ENCODE measurements around the gene PCK2. TPM values are rescaled to one million over a fixed set of nuclear protein-coding genes. Genes with fewer than 3 reads are reported as not detected.

The PCK2 gene
- total and polyA plus RNA-seq, 2 of the 13 experiments (the other 11 are each of a cell fraction or from before 2014, with no cell fraction given): 129 to 272 TPM

DNA sequence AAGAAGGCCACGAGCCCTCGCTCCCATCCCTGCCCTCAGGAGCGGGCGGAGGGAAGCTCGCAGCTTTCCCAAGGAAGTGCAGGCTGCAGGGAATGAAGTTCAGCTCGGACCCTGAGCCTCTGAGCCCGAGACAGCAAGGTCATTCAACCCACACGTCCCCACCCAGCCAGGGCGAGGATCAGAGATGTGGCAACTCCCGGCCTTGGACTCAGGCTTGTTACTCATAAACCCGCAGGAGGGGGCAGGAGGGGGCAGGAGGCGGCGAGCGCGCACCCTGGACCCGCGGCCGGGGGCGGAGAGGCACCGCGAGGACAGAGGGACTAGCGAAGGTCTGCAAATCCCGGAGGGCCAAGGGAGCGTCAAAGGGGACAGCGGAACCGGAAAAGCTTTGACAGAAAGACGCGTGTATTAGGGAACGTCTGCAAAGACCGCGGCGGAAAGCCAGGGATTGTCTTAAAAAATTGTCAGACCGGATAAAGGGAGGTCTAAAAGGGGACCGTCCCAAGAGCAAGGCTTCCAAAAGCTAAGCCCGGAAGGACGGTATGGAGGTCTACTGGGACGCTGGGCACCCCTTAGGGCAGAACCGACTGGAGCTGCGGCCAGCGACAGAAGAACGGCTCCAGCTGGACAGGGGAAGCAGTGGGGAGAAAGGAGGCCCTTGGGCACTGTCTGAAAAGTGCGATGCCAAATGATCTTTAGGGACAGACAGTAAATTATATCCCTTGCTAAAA, 19.9 kb downstream of the PCK2 start:
- H3K4me1 ChIP-seq (ENCODE audit: insufficient read depth, low read length): peaks cover 57% of the 10 kb centered on the region
- peaks cover 33% of the 10 kb centered on the region for H3K79me2 ChIP-seq (ENCODE audit: insufficient read depth, low read length)
- in situ Hi-C loops (cut with HindIII; ENCODE audit: extremely low pct_ligation_motif_present, low pct_unique_long_range_greater_than_20kb): loop anchor here (25.0 kb wide), 1 partner anchor 1527 kb away; the partner anchor contains the start of genes ABHD4 and DAD1
- TSS peak; percentile 50 for BruUV-seq (replicated peaks)
- H3K4me3 ChIP-seq (replicated peaks in 1 of 3; ENCODE audit: insufficient read depth in 1 of 3, low read depth in 2 of 3, low read length in 3 of 3): peak overlapping the region; percentile 66 to 96 (median 85)
- POLR2A ChIA-PET: interaction anchor here (0.7 to 15.5 kb wide), 77 partner anchors 11 to 1348 kb away, joined by 3 to 977 read pairs (median 7); partner anchors contain the start of genes ACIN1, AP1G2, BCL2L2 and C14orf119
- H3K9me3 ChIP-seq (ENCODE audit: low read length): no peaks in the 10 kb centered on the region
- H3K9ac ChIP-seq (ENCODE audit: insufficient read depth, low read depth, low read length): peak overlapping the region; percentile 99
- H3K27ac ChIP-seq (ENCODE audit: extremely low read length, insufficient read depth, low read length): peak overlapping the region; percentile 98
- peak; percentile 93 for FAIRE-seq
- peaks cover 24 to 29% of the 10 kb centered on the region in 2 experiments for H3K36me3 ChIP-seq (replicated peaks in 1 of 2; ENCODE audit: control insufficient read depth in 1 of 2, insufficient read depth in 2 of 2, low read length in 2 of 2)
- H3K4me2 ChIP-seq (ENCODE audit: low read depth, low read length): peak overlapping the region; percentile 100
- DNase-seq (ENCODE audit: low spot score): peak; percentile 100
- under 1% methylated on average over 42 of the region's 42 CpGs for WGBS (ENCODE audit: low lambda C conversion rate)
- H4K20me1 ChIP-seq (ENCODE audit: insufficient read depth, low read length): no peaks in the 10 kb centered on the region
- ATAC-seq: peak; percentile 82
- CTCF ChIA-PET (ENCODE audit: low intra/inter-chr PET ratio, low total read pairs): interaction anchor here (1.0 to 1.6 kb wide), 3 partner anchors 20 to 47 kb away, joined by 3 read pairs; partner anchors contain the start of genes IRF9, PCK2 and PSME1
- intact Hi-C loops (cut with micrococcal nuclease; ENCODE audit: unreplicated experiment): loop anchor here (1.0 to 10.0 kb wide), 7 partner anchors 11 to 1019 kb away; partner anchors contain the start of genes ACIN1, BCL2L2, C14orf119 and IPO4
- no peak overlapping the region for H2AFZ ChIP-seq (ENCODE audit: low read length)
- no peaks in the 10 kb centered on the region; a peak in 1 of 5 replicates for H3K27me3 ChIP-seq (ENCODE audit: control insufficient read depth in 1 of 2, insufficient read depth in 2 of 2, low read length in 2 of 2)
- TF ChIP-seq ZKSCAN5 (CRISPR knock-in tag; IDR thresholded peaks at IDR 0.05) (0 out of 2 replicates have a peak, but pooled peaks have one; percentile 12), SRSF1 (optimal IDR thresholded peaks at IDR 0.05; ENCODE audit: low read depth, low read length) (peak; percentile 83), ZNF704 (CRISPR knock-in tag; IDR thresholded peaks at IDR 0.05; ENCODE audit: borderline replicate concordance) (peak; percentile 95), ZNF367 (CRISPR knock-in tag; IDR thresholded peaks at IDR 0.05; ENCODE audit: borderline replicate concordance) (0 out of 2 replicates have a peak, but pooled peaks have one; percentile 81), ZFP82 (CRISPR knock-in tag; IDR thresholded peaks at IDR 0.05; ENCODE audit: borderline replicate concordance) (no peak), ZNF225 (CRISPR knock-in tag; IDR thresholded peaks at IDR 0.05) (peak; percentile 91), NKX3-1 (CRISPR knock-in tag; IDR thresholded peaks at IDR 0.05) (peak; percentile 95), ZNF333 (CRISPR knock-in tag; IDR thresholded peaks at IDR 0.05; ENCODE audit: borderline replicate concordance) (peak; percentile 95; the same call in 1 of the 2 replicates), ZNF777 (CRISPR knock-in tag; IDR thresholded peaks at IDR 0.05) (peak; percentile 75), ZNF768 (CRISPR knock-in tag; IDR thresholded peaks at IDR 0.05) (peak; percentile 94), ZNF432 (CRISPR knock-in tag; IDR thresholded peaks at IDR 0.05; ENCODE audit: borderline replicate concordance) (no peak), POLR2AphosphoS5 (IDR thresholded peaks at IDR 0.05; ENCODE audit: low read depth, low read length) (peak; percentile 94), ISL2 (CRISPR knock-in tag; IDR thresholded peaks at IDR 0.05) (peak; percentile 95), STAT5B (CRISPR knock-in tag; IDR thresholded peaks at IDR 0.05) (peak; percentile 60; the same call in 1 of the 2 replicates)
- TF ChIP-seq, protein P1, sequence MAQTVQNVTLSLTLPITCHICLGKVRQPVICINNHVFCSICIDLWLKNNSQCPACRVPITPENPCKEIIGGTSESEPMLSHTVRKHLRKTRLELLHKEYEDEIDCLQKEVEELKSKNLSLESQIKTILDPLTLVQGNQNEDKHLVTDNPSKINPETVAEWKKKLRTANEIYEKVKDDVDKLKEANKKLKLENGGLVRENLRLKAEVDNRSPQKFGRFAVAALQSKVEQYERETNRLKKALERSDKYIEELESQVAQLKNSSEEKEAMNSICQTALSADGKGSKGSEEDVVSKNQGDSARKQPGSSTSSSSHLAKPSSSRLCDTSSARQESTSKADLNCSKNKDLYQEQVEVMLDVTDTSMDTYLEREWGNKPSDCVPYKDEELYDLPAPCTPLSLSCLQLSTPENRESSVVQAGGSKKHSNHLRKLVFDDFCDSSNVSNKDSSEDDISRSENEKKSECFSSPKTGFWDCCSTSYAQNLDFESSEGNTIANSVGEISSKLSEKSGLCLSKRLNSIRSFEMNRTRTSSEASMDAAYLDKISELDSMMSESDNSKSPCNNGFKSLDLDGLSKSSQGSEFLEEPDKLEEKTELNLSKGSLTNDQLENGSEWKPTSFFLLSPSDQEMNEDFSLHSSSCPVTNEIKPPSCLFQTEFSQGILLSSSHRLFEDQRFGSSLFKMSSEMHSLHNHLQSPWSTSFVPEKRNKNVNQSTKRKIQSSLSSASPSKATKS (CRISPR knock-in tag; IDR thresholded peaks at IDR 0.05): no peak; the same call in 1 of the 2 replicates
- TF ChIP-seq, protein P2, sequence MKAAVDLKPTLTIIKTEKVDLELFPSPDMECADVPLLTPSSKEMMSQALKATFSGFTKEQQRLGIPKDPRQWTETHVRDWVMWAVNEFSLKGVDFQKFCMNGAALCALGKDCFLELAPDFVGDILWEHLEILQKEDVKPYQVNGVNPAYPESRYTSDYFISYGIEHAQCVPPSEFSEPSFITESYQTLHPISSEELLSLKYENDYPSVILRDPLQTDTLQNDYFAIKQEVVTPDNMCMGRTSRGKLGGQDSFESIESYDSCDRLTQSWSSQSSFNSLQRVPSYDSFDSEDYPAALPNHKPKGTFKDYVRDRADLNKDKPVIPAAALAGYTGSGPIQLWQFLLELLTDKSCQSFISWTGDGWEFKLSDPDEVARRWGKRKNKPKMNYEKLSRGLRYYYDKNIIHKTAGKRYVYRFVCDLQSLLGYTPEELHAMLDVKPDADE (CRISPR knock-in tag; IDR thresholded peaks at IDR 0.05): peak; percentile 97
- TF ChIP-seq, protein P3, sequence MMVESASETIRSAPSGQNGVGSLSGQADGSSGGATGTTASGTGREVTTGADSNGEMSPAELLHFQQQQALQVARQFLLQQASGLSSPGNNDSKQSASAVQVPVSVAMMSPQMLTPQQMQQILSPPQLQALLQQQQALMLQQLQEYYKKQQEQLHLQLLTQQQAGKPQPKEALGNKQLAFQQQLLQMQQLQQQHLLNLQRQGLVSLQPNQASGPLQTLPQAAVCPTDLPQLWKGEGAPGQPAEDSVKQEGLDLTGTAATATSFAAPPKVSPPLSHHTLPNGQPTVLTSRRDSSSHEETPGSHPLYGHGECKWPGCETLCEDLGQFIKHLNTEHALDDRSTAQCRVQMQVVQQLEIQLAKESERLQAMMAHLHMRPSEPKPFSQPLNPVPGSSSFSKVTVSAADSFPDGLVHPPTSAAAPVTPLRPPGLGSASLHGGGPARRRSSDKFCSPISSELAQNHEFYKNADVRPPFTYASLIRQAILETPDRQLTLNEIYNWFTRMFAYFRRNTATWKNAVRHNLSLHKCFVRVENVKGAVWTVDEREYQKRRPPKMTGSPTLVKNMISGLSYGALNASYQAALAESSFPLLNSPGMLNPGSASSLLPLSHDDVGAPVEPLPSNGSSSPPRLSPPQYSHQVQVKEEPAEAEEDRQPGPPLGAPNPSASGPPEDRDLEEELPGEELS (CRISPR knock-in tag; IDR thresholded peaks at IDR 0.05): peak; percentile 99
